ENCODE measurements around the gene MEN1. TPM values are rescaled to one million over a fixed set of nuclear protein-coding genes. Genes with fewer than 3 reads are reported as not detected.

Gene MEN1
- total RNA-seq, 1 donor from 2014 or later = 24.6 TPM

- peak; percentile 92 for TF ChIP-seq CTCF (IDR thresholded peaks at IDR 0.05; ENCODE audit: insufficient read depth, low read length, poor library complexity, severe bottlenecking)
- DNase-seq (ENCODE audit: low read depth) = no peak
- no peaks in the 10 kb centered on the region for H3K36me3 ChIP-seq (ENCODE audit: control insufficient read depth, insufficient read depth, low read length)
These were observed 22.6 kb downstream of the MEN1 start for GRCh38 chr11:64787526-64788320.

GRCh38 chr11:64786308-64786707 is 24.0 kb downstream of the MEN1 start:
- no peaks in the 10 kb centered on the region for H3K27me3 ChIP-seq (ENCODE audit: control insufficient read depth, insufficient read depth, low read length)
- no peak for DNase-seq (ENCODE audit: low read depth)
- TF ChIP-seq CTCF (IDR thresholded peaks at IDR 0.05; ENCODE audit: insufficient read depth, low read length, poor library complexity, severe bottlenecking) = no peak
- no peaks in the 10 kb centered on the region for H3K36me3 ChIP-seq (ENCODE audit: control insufficient read depth, insufficient read depth, low read length)
- H3K4me3 ChIP-seq (ENCODE audit: low read depth, low read length) = no peak overlapping the region

More at GRCh38 chr11:64787526-64788320, 22.6 kb downstream of the MEN1 start:
- H3K27me3 ChIP-seq (ENCODE audit: control insufficient read depth, insufficient read depth, low read length) = no peaks in the 10 kb centered on the region
- no peak overlapping the region for H3K4me3 ChIP-seq (ENCODE audit: low read depth, low read length)

GRCh38 chr11:64784813-64785581 is 25.4 kb downstream of the MEN1 start:
- H3K4me3 ChIP-seq (ENCODE audit: low read depth, low read length) = no peak overlapping the region
- no peak for TF ChIP-seq CTCF (IDR thresholded peaks at IDR 0.05; ENCODE audit: insufficient read depth, low read length, poor library complexity, severe bottlenecking)
- DNase-seq (ENCODE audit: low read depth) = no peak
- no peaks in the 10 kb centered on the region for H3K27me3 ChIP-seq (ENCODE audit: control insufficient read depth, insufficient read depth, low read length)
- H3K36me3 ChIP-seq (ENCODE audit: control insufficient read depth, insufficient read depth, low read length) = no peaks in the 10 kb centered on the region

GRCh38 chr11:64778473-64779298 is 31.7 kb downstream of the MEN1 start, which contains the start of gene SF1:
TSS of gene SF1 (minus strand) at chr11:64778542. CDS start at chr11:64778392, 150 bp downstream.
- TF ChIP-seq CTCF (IDR thresholded peaks at IDR 0.05; ENCODE audit: insufficient read depth, low read length, poor library complexity, severe bottlenecking) = no peak
- H3K36me3 ChIP-seq (ENCODE audit: control insufficient read depth, insufficient read depth, low read length) = peaks cover 4% of the 10 kb centered on the region
- DNase-seq (ENCODE audit: low read depth) = peak; percentile 97
- H3K4me3 ChIP-seq (ENCODE audit: low read depth, low read length) = peak within 1 kb of the TSS; percentile 95
- H3K27me3 ChIP-seq (ENCODE audit: control insufficient read depth, insufficient read depth, low read length) = no peaks in the 10 kb centered on the region

GRCh38 chr11:64778223-64778472 is 32.2 kb downstream of the MEN1 start:
- peak overlapping the region; percentile 95 for H3K4me3 ChIP-seq (ENCODE audit: low read depth, low read length)
- no peaks in the 10 kb centered on the region for H3K27me3 ChIP-seq (ENCODE audit: control insufficient read depth, insufficient read depth, low read length)
- H3K36me3 ChIP-seq (ENCODE audit: control insufficient read depth, insufficient read depth, low read length) = peaks cover 8% of the 10 kb centered on the region
- no peak for TF ChIP-seq CTCF (IDR thresholded peaks at IDR 0.05; ENCODE audit: insufficient read depth, low read length, poor library complexity, severe bottlenecking)
- no peak for DNase-seq (ENCODE audit: low read depth)

Measured in kidney epithelial cell (primary cell).